G401 (cell line): ENCODE measurements around the gene ATP6V0E2. TPM values are rescaled to one million over a fixed set of nuclear protein-coding genes. Genes with fewer than 3 reads are reported as not detected.
"Not testable (repeated sequence)": the region's sequence is repeated elsewhere in the genome, so short reads cannot be mapped to it uniquely, and the experiment has no call there.

ENCODE experiments used
- DNase-seq: peaks from one replicate; pipeline ENCODE4 v3.0.0-alpha.2; 2015; ENCODE audit warnings: low spot score
- in situ Hi-C: cut with HindIII; loops from 2 replicates; pipeline ENCODE4 v1.10.0; 2016; ENCODE audit warnings: low sequenced_read_pairs, mixed read lengths
- total RNA-seq: library from RNA; depleted of rRNA; stranded (reverse); fragments of >200 nt; shearing (Covaris generic); gene quantifications from 2 replicates; pipeline ENCODE4 v1.2.3, GENCODE V29; 2014; rRNA removed

The ATP6V0E2 gene
- total RNA-seq: 35.1 and 73.1 TPM in 2 replicates

DNA sequence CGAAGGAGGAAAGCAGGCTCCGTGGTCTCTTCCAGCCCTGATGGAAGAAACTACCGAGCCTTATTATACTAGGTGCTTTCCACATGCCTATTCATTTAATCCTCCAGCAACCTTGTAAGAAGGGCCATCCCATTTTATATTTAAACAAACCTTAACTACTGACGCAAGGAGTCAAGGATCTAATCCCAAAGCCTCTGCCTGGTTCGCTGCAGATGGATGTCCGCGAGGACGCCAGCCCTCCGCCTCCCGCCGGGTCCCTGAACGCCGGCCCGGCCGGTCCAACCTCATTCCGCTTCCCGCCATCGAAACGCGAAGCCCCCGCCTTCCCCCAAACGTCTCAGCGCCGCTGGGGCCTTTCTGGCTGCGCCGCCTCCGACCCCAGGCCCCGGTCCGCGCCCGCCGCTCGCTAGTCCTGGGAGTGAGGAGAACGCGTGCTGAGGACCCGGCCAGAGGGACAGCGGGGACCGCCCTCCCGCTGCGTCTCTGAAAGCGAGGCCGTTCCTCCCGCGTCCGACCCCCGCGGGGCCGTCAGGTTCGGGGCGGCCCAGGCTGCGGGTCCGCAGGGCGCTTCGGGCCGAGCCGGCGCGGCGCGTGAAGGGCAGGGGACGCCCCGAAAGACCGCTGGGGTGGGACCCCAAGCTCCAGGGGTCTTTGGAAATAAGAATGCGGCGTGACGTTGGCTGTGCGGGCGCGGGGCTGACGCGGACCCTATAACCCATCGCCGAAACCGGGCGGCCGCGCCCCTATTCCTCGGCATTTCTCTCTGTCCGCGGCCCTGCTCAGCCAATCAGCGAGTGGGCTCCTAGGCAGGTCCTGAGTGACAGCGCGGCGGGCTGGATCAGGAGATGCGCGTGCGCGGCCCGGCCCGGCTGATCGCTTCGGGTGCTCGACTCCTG, at the start of gene ATP6V0E2:
Gene ATP6V0E2, plus strand, starts transcription at position 896 of the 896 bp plus-strand sequence. CDS start 97 bp downstream, outside the sequence.
- in situ Hi-C loops: no loop called here
- DNase-seq: peak; percentile 95

- no peak for DNase-seq
- in situ Hi-C loops: no loop called here
These were observed 49.4 kb upstream of the ATP6V0E2 start for GRCh38 chr7:149824301-149824741.

DNA sequence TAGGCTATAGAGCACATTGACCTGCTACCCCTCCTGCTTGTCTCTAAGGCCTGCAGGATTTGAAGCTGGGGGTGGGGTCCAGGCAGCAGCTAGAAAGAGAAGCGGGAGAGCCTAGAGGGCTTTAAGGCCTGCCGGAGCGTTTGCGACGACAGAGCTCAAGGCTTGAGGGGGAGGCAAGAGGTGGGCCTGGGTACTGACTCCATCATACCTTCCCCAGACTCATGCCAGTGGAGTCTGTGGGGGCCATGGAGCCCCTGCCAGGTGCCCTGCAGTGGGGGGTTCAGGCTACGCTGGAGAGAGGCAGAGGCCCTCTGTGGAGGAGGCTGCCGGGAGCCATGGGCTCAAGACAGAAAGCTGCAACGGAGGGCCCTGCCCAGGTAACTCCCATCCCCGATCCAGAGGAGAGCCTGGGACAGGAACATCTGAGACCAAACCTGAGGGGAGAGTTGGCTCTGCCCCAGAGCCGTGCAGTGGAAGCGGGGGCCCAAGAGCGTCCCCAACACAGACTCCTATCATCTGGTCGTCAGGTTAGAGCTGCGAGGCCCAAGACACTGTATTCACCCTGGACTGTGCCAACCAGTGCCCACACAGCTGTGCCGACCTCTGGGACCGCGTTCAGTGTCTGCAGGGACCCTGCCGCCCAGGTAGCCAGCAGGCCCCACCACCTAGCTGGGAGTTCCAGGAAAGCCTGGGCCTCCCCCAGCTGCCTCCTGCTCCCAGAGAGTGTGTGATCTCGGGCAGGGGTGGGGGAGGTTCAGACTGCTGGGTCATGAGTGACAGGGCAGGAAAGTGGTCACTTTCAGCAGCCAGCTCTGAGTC, 48.8 kb upstream of the ATP6V0E2 start:
- no peak for DNase-seq
- in situ Hi-C loops: no loop called here

DNA sequence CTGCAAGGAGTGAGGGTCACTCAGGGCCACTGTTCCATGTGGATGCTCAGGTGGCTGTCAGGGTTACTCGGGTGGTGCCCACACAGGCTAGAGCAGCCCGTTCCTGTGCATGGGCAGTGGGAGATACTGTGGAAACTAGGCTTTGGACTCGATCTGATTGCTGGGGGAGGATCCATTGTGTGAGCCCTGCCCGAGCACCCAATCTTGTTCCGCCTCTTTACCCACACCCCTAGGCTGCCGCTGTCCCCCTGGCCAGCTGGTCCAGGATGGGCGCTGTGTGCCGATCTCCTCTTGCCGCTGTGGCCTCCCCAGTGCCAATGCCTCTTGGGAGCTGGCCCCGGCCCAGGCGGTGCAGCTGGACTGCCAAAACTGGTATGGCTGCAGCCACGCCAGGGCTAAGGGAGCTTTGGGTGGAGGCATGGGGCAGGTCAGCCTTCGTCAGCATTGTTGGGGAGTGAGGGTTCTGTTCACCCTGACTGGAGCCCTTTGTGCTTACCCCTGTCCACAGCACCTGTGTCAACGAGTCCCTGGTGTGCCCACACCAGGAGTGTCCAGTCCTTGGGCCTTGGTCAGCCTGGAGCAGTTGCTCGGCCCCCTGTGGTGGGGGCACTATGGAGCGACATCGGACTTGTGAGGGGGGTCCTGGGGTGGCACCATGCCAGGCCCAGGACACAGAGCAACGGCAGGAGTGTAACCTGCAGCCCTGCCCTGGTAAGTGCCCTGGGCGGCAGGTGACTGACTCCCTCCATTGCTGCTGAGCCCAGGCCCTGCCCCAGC, 48.0 kb upstream of the ATP6V0E2 start:
- in situ Hi-C loops: no loop called here
- DNase-seq: no peak

DNA sequence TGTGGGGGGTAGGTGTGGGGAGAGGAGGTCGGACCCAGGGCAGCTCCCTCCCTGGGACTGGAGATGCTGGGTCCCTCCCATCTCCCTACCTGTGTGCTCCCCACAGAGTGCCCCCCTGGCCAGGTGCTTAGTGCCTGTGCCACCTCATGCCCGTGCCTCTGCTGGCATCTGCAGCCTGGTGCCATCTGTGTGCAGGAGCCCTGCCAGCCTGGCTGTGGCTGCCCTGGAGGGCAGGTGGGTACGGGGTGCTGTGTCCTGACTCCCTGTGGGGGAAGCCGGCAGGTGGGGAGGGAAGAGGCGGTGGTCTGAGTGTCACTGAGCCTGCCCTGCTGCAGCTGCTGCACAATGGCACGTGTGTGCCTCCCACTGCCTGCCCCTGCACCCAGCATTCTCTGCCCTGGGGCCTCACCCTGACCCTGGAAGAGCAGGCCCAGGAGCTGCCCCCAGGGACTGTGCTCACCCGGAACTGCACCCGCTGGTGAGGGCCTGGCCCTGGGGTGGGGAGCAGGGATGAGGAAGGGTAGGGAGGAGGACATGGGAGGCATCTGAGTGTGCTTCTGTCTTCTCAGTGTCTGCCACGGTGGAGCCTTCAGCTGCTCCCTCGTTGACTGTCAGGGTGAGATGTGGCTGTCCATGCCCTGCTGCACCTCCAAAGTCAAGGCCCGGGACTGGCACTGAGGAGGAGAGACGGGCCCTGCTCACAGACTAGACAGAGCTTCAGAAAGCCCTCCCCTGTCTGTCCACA, 47.3 kb upstream of the ATP6V0E2 start:
- in situ Hi-C loops: no loop called here
- DNase-seq: no peak

DNA sequence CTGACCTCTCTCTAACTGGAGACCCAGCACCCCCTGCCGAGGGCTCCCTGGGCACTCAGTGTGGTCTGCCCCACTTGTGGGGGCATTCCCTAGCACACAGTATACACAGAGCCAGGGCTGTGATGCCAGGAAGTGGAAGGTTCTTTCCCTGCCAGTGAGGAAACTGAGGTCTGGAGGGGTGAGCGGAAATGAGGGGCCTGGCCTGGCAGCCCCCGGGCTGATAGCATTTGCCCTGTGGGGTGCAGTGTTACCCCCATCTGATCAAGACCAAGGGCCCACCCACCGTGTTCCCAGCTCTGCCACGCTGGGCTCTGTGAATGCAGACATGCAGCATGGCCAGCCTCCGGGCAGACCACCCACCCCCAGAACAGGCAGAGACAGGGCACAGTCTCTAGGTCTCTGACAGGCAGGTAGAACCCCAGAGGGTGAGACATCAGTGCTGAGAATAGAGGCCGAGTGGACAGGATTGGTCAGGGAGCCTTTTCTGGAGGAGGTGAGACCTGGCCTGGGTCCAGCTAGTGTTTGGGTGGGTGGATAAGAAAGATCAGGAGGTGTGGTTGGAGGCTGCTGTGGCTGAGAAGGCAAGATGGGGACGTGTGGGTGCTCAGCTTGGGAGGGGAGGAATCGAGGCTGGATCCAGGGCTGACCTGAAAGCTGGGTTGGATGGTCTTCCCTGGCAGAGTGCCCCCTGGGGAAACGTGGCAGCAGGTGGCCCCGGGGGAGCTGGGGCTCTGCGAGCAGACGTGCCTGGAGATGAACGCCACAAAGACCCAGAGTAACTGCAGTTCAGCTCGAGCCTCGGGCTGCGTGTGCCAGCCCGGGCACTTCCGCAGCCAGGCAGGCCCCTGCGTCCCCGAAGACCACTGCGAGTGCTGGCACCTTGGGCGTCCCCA, 46.4 kb upstream of the ATP6V0E2 start:
- in situ Hi-C loops: no loop called here
- no peak for DNase-seq

DNA sequence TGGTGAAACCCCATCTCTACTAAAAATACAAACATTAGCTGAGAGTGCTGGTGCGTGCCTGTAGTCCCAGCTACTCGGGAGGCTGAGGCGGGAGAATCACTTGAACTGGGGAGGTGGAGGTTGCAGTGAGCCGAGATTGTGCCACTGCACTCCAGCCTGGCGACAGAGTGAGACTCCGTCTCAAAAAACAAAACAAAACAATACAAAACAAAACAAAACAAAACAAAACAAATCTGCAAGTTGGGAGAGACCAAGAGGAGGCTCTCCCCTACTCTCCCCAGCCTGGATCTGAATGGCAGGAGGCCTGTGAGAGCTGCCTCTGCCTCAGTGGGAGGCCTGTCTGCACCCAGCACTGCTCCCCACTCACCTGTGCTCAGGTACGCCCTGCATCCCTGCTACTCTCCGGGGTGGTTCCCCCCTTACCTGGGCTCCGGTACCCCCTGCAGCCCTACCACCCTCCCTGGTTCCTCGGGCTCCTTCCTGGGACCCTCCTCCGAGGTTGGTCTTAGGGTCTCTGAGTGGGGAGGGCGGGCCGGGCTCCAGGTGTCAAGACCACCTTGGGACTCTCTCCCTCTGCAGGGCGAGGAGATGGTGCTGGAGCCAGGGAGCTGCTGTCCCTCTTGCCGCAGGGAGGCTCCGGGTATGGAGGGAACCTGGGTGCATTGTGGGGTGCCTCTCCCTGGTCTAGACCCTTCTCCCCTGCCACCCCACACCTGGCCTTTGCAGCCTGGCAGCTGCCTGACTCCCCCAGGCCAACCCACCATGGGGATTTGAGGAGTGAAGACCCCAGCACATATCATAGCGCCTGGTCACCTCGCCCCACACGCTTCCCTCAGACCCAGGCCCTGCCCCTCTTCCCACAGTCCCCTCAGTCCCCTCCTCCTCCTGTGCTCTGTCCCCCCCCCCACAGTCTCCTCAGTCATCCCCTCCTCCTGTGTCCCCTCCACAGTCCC, 45.1 kb upstream of the ATP6V0E2 start:
- DNase-seq: no peak
- in situ Hi-C loops: no loop called here

GRCh38 chr7:149830527-149830926, 43.2 kb upstream of the ATP6V0E2 start:
- in situ Hi-C loops: not testable (repeated sequence)

GRCh38 chr7:149830997-149831740, 42.6 kb upstream of the ATP6V0E2 start:
- no peak for DNase-seq
- in situ Hi-C loops: no loop called here

More at GRCh38 chr7:149830527-149830926, 43.2 kb upstream of the ATP6V0E2 start:
- not testable (repeated sequence) for DNase-seq

GRCh38 chr7:149831741-149832219, 42.0 kb upstream of the ATP6V0E2 start:
- no peak for DNase-seq
- in situ Hi-C loops: no loop called here

DNA sequence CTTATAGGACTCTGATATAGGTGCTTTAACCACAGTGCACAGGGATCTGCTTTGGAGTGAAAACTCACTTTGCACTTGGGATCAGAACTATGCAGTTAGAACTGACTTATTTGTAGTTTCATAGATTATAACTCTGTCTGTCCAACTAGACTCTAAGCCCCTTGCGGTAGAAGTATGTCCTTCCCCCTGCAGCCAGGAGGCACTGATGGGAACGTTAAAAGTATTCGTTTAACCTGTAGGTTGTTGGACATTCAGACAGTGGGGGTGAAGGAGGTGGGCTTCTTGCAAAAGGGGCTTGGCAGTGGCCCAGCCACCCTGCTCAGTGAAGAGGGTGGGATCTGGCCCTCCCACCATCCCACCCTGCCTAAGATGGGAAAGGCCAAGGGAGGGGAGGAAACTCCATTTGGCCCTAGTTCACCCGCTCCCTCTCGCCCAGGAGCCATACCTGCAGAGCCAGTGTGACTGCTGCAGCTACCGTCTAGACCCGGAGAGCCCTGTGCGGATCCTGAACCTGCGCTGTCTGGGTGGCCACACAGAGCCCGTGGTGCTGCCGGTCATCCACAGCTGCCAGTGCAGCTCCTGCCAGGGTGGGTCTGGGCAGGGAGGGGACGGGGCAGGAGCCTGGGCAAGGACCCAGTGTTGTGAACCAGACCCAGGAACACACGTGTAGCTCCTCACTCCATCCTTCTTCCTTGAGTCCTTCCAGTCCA, 41.3 kb upstream of the ATP6V0E2 start:
- DNase-seq: no peak
- in situ Hi-C loops: no loop called here

- no peak for DNase-seq
- in situ Hi-C loops: no loop called here
These were observed 40.2 kb upstream of the ATP6V0E2 start for GRCh38 chr7:149833495-149834130.

DNA sequence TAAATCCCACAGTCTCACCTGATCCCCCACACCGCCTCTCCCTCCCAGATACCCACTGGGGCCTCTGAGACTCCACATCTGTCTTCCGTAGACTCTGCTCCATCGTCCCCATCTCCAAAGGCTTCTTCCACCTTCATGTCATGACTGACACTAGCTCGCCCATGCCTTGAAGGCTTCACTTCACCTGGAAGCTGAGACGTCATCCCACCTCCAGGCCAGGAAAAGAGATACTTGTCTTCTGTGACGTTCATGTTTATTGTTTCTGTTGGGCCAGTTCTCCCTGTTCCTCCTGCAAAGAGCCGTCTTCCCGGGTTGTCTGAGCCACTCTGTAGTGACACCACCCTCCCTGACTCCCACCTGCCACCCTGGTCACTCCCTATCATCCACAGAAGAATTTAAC, 39.2 kb upstream of the ATP6V0E2 start:
- in situ Hi-C loops: no loop called here
- DNase-seq: no peak

GRCh38 chr7:149836434-149836833, 37.3 kb upstream of the ATP6V0E2 start:
- in situ Hi-C loops: no loop called here
- DNase-seq: no peak
